Kidney epithelial cell (primary cell): ENCODE measurements around the gene MAP4K3. TPM values are rescaled to one million over a fixed set of nuclear protein-coding genes. Genes with fewer than 3 reads are reported as not detected.

Experiments
- DNase-seq: peaks from one replicate; pipeline ENCODE4 v3.0.0-alpha.2; 2010; ENCODE audit warnings: low read depth
- H3K27me3 ChIP-seq: 2 replicates; pipeline ENCODE4 v1.6.0; 2011; ENCODE audit warnings: low read length; ENCODE audit not compliant: control insufficient read depth, insufficient read depth
- H3K36me3 ChIP-seq: 2 replicates; pipeline ENCODE4 v1.5.1; 2011; ENCODE audit warnings: low read length; ENCODE audit not compliant: control insufficient read depth, insufficient read depth
- H3K4me3 ChIP-seq: 2 replicates; pipeline ENCODE4 v1.5.1; 2011; ENCODE audit warnings: low read depth, mild to moderate bottlenecking, control low read depth, low read length
- total RNA-seq: library from RNA; depleted of rRNA; stranded (reverse); fragments of >200 nt; gene quantifications from 2 replicates; pipeline ENCODE4 v1.2.3, GENCODE V29; 2015
- TF ChIP-seq, protein P1 (sequence below): IDR thresholded peaks from 2 replicates; pipeline ENCODE4 v1.5.1; 2011; ENCODE audit warnings: mild to moderate bottlenecking, moderate library complexity, low read length, control low read depth, inconsistent platforms; ENCODE audit not compliant: insufficient read depth, poor library complexity, severe bottlenecking

MAP4K3 gene
- total RNA-seq, 1 donor from 2014 or later = 25.7 TPM

DNA sequence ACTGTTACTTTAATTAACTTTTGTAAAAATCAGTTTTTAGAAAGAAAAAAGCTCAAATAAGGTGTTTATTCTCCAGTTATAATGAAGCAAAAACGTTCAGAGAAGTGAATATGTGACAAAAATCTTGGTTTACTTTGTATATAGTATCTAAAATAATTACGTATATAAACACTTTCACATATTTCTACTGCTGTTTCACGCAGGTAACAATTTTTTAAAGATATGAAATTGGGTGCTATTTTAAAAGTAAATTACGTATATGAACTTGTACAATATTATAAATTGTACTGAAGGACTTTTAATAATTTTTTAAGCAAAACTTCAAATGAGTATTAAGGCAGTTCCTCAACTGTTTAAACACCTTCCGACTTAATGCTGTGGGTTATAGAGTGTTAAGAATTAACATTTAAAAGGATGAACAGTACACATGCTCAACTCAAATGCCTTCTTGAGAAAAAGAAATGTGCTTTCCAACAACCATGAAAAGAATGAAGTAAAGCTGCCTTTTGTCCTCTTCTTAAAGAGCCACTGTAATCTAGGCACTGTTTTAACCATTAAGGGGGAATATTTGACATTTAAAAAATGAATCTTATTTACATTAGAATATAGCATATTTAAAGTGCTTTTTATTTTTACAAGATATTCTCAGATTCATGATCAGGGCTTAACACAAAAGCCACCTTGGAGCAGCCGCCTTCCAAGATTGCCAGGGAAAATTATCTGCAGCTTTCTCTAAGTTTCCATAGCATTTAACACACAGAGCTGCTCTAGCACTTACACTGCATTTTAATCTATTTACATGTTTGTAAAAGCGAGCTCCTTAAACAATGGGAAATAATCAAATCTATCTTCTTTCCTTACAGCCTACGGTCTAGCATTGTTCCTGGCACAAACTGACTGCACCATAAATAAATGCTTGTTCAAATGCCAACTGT is 136.8 kb downstream of the MAP4K3 start:
- H3K36me3 ChIP-seq = no peaks in the 10 kb centered on the region
- H3K27me3 ChIP-seq = no peaks in the 10 kb centered on the region
- TF ChIP-seq, protein P1, sequence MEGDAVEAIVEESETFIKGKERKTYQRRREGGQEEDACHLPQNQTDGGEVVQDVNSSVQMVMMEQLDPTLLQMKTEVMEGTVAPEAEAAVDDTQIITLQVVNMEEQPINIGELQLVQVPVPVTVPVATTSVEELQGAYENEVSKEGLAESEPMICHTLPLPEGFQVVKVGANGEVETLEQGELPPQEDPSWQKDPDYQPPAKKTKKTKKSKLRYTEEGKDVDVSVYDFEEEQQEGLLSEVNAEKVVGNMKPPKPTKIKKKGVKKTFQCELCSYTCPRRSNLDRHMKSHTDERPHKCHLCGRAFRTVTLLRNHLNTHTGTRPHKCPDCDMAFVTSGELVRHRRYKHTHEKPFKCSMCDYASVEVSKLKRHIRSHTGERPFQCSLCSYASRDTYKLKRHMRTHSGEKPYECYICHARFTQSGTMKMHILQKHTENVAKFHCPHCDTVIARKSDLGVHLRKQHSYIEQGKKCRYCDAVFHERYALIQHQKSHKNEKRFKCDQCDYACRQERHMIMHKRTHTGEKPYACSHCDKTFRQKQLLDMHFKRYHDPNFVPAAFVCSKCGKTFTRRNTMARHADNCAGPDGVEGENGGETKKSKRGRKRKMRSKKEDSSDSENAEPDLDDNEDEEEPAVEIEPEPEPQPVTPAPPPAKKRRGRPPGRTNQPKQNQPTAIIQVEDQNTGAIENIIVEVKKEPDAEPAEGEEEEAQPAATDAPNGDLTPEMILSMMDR = no peak
- no peak for DNase-seq
- H3K4me3 ChIP-seq = no peak overlapping the region

DNA sequence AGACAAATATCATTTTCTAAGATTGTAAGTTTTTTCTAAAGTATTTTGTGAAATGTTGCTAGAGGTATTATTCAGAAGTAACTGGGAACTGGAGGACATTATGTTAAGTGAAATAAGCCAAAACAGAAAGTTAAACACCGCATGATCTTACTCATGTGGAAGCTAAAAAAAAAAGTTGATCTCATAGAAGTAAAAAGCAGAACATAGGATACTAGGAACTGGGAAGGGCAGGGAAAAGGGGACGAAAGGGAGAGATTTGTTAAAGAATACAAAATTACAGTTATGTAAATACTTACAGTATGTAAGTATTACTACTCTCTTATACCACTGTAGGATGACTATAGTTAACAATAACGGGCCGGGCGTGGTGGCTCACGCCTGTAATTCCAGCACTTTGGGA is 146.7 kb downstream of the MAP4K3 start:
- no peak overlapping the region for H3K4me3 ChIP-seq
- TF ChIP-seq, protein P1 = no peak
- no peaks in the 10 kb centered on the region for H3K36me3 ChIP-seq
- no peak for DNase-seq
- no peaks in the 10 kb centered on the region for H3K27me3 ChIP-seq

DNA sequence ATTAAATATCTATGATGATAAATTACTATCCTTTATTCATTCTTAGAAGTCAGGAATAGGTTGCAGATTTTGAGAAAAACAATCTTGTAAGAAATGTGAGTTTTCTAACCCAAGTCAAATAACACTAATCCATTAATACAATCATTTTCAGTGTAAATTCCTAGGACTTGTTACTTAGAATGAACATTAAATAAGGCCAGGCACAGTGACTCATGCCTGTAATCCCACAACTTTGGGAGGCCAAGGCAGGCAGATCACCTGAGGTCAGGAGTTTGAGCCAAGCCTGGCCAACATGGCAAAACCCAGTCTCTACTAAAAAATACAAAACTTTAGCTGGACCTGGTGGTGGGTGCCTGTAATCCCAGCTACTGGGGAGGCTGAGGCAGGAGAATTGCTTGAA is 147.5 kb downstream of the MAP4K3 start:
- H3K27me3 ChIP-seq = no peaks in the 10 kb centered on the region
- DNase-seq = no peak
- no peak overlapping the region for H3K4me3 ChIP-seq
- H3K36me3 ChIP-seq = no peaks in the 10 kb centered on the region
- TF ChIP-seq, protein P1 = no peak

DNA sequence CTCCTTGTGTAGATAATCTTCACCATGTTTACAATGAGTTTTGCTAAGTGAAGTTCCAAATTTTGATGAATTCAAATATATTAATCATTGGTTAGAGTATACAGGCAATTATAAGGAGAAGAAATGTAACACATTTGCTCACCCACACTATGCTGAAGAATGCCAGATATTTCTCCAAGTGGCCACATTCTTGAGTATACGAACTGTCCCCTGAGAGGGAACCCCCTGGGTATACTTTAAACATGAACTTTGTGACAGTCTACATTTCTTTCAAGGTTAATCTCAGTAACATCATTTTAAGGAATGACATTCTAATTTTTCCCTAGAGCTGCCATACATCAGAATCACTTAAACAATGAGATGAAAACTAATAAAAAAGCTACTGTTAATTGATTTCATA is 153.5 kb downstream of the MAP4K3 start:
- TF ChIP-seq, protein P1 = no peak
- no peaks in the 10 kb centered on the region for H3K27me3 ChIP-seq
- no peak for DNase-seq
- H3K36me3 ChIP-seq = no peaks in the 10 kb centered on the region
- no peak overlapping the region for H3K4me3 ChIP-seq

DNA sequence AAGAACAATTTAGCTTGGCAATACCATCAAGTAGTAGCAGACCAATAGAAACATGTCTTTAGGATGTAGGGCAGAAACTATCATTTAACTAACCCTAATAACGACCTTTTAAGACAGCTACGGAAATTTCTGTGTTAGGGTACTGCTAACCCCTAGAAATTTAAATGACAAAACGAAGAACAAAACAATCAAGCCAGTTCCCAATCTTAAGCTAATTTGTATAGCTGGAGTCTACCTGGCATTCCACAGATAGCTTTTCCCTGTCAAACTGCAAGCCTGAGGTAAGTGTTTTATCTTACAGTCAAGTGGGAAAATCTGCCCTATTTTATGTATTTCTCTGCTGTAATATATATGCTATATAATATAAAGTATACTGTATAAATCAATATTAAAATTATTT is 155.7 kb downstream of the MAP4K3 start:
- H3K27me3 ChIP-seq = no peaks in the 10 kb centered on the region
- TF ChIP-seq, protein P1 = no peak
- DNase-seq = no peak
- H3K4me3 ChIP-seq = no peak overlapping the region
- no peaks in the 10 kb centered on the region for H3K36me3 ChIP-seq
